Activated CD4-positive, alpha-beta T cell treated with anti-CD3 and anti-CD28 coated beads, Interleukin-2, amount 50 U/mL, for 24 hours (primary cell): ENCODE data around the gene RPS21.
"Not testable (repeated sequence)": the region's sequence is repeated elsewhere in the genome, so short reads cannot be mapped to it uniquely, and the experiment has no call there.

Source experiments
- DNase-seq, 2 donors: peaks; one replicate each; pipeline ENCODE4 v3.0.0-alpha.2; 2020; ENCODE audit warnings: low read depth in 1 of 2, low spot score in 1 of 2

The RPS21 gene

GRCh38 chr20:62425281-62426058 lies 38.6 kb downstream of the RPS21 start:
- DNase-seq, result no peak

DNA sequence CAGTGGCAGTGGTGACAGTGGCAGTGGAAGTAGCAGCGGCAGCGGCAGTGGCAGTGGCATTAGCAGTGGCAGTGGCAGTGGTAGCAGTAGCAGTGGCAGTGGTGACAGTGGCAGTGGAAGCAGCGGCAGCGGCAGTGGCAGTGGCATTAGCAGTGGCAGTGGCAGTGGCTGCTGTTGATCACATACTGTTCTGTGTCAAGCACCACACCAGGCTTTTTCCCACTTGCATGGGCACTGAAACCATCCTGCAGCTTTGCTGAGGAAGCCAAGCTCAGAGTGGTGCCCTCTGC lies 39.1 kb downstream of the RPS21 start:
- DNase-seq, result not testable (repeated sequence)

GRCh38 chr20:62426699-62427131 lies 39.8 kb downstream of the RPS21 start:
- no peak for DNase-seq

- no peak for DNase-seq
Measured at GRCh38 chr20:62427172-62428001, 40.5 kb downstream of the RPS21 start, which contains the start of gene RBBP8NL. Gene RBBP8NL (minus strand): TSS chr20:62427539. CDS start chr20:62419647, 7,892 bp downstream.

DNA sequence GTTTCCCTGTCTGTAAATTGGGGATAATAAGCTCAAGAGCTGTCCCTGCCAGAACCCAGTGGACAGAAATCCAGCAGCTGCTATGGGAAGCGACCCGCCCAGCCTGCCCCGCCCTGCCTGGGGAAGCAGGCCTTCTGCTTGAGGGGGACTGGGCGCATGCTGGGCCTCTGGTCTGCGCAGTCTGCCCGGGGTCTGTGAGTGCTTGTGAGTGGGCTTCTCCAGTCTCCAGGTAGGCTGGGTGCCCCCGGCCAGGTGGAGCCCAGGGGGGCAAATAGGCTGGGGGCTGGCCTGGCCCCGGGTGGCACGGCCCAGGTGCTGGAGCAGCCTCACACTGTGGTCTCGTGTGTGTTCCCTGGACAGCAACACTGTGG lies 41.1 kb downstream of the RPS21 start:
- no peak for DNase-seq

- no peak for DNase-seq
Measured at GRCh38 chr20:62428396-62429295, 41.7 kb downstream of the RPS21 start.

DNA sequence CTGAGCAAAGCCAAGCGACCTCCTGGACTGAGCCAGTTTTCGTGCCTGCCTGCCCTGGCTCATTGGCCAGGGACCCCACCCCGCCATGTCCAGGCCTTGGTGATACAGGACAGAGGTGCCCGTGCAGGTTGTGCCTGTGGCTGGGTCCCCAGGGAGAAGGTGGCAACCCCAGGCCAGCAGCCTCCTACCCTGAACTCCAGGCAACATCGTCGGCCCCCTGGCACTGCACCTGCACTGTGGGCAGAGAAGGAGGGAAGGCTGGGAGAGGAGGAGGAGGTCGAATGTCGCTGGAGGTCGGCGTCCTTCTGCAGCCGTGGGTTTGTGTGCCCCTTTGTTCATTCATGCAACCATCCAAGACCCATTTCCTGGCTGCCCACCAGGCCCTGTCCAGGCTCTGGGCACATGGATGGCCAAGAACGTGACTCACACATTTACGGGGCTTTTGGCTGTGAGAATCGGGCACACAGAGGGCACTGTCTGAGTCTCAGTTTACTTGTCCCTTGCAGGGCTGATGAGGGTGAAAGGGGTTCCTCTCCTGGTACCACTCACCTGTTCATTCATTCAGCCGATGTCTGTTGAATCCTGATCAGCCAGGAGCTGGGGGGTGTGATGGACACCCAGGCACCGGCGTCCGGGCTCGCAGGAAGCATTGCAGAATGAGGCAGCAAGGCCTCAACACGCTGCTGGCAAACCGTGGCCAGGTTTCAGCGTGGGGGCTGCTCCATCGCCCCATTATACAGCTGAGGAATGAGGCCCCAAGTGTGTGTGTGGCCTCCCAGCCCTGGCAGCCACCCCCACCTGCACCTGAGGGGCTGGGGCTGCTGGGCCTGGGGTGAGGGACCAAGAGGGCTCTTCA lies 42.8 kb downstream of the RPS21 start:
- DNase-seq, result no peak

DNA sequence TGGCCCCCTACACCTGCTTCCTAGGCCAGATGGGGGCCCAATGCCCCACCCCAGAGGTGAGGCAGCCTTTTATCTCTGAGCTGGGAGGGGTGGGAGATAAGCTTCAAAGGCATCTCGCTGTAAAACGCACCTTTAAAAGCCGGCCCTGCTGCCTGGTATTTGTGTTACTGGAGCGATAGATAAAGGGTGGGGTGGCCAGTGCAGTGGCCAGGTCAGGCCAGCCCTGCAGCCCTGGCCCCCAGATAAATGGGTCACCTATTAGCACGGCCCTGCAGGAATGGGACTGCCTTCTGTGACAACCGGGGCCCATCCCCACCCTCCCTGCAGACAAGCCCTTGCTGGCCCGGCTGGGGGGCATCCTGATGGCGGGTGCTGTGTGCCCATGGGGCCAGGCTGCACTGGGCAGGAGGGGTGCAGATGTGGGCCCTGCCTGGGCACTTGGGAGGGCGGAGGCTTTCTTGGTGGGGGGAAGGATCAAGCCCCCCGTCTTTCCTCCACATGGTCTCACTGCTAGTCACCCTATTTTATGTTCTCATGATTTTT lies 43.5 kb downstream of the RPS21 start:
- no peak for DNase-seq

DNA sequence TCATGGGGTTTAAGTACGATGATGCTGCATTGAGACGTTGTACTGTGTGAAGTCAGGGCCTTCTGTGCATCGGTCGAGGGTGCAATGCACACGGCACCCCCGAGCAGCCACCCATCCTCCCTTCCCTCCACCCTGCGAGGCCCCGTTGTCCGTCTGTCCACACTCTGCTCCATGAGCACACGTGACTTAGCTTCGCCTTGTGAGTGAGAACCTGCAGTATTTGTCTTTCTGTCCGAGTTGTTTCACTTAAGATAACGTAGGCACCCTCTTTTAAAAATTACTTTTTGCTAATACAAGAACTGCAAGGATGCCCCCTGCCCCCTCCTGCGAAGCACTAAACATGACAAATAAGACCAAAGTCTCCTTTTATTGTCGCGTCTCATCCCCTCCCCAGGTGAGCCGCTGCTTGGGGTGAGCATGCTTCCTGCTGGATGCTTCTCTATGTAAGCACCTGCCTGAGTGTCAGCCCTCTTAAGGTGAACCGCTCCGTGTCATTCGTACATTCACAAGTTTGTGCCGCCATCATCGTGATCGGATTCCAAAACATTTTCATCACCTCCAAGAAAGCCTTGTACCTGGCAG lies 44.1 kb downstream of the RPS21 start:
- DNase-seq, result no peak

DNA sequence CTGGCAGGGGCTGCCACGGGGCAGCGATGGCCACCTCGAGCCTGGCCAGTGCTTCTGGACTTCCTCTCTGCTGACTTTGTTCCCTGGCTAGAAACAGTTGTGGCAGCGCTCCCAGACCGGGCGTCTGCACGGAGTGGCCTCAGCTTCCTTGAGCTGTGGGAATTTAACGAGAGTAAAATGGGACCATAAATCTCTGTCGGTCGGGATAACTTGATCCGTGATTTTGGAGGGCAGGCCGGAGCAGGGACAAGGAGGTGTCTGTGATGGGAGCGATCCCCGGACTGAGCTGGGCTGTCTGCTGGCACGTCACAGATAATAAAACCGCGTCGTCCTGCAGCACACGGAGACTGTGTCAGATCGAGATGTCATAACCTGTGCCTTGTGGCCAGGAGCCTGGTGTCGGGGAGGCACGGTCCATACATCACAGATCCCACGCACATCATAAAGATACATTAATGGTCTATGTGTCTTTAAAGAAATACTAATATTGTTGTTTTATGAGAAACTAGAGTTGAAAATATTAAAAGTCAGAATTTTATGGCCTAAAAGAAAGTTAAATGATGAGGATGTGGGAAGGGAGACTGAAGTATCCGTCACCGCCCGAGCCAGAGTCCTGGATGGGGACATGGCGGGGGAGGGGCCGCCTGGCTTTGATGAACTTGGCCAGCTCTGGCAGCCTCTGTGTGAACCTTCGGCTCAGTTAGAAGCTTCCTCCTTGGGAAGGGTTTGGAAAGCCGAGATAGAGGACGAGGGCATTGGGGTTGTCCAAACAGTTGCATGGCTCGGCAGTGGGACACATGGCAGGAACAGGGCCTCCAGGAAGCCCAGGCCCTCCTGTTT lies 47.0 kb downstream of the RPS21 start:
- DNase-seq, result no peak

GRCh38 chr20:62436692-62437091 lies 49.8 kb downstream of the RPS21 start:
- DNase-seq, result no peak

DNA sequence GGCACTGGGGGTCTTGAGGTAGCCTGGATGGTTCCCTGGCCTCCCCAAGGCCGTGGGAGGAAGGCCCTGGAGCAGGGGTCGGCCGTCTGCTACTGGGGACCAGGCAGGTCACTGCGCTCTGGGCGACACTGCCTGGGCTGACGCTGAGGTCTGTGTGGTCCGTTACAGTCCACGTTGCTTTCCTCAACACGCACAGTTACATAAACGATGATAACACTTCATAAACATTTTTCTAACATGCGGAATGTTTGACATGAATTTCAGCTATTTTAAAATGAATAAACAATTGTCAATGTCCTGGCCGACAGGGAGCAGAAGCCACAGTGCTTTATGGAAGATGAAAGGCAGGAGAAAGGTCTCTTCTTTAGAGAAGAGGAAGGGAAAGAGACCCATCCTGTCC lies 50.6 kb downstream of the RPS21 start:
- DNase-seq, result no peak

- DNase-seq, result no peak
Measured at GRCh38 chr20:62437927-62438326, 51.0 kb downstream of the RPS21 start.
